ENCODE measurements around the gene CUL3.
"Not testable (repeated sequence)": the region's sequence is repeated elsewhere in the genome, so short reads cannot be mapped to it uniquely, and the experiment has no call there.

The CUL3 gene

DNA sequence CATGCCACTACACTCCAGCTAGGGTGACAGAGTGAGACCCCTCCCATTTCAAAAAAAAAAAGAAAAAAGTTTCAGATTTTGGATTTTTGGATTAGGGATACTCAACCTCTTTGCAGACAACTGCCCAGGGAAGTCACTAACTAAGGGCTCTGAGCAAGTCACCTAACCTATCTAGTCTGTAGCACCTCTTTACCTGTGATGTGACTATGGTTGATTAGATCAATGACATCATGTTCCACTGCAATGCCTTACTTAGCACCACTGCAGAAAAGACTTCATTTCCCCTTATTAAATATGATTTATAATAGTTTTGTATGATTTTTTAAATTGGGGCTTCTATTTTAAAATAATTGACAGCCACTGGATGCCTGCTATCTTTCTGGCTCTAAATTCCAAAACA, 41.2 kb downstream of the CUL3 start:
- DNase-seq (ENCODE audit: low spot score), result no peak

GRCh38 chr2:224538561-224539138, 46.5 kb downstream of the CUL3 start:
- no peak for DNase-seq (ENCODE audit: low spot score)

DNA sequence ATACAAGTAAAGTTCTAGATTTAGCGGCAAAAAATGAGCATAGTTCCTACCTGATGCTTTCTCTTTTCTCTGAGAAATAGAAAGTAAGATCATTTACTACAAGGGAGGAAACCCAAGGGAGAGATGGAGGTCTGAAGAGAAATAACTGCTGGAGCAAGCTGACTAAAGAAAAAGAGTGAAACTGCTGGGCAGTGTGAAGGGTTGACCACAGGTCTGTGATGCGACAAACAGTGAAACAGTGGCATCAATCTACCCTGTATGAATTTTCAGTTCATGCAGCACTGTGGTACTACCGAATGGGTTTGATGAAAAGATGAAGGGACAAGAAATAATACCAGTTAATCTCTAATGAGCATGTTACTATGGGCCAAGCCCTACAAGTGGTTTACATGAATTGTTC, 52.2 kb downstream of the CUL3 start:
- no peak for DNase-seq (ENCODE audit: low spot score)

GRCh38 chr2:224532441-224532840, 52.7 kb downstream of the CUL3 start:
- DNase-seq (ENCODE audit: low spot score), result no peak

DNA sequence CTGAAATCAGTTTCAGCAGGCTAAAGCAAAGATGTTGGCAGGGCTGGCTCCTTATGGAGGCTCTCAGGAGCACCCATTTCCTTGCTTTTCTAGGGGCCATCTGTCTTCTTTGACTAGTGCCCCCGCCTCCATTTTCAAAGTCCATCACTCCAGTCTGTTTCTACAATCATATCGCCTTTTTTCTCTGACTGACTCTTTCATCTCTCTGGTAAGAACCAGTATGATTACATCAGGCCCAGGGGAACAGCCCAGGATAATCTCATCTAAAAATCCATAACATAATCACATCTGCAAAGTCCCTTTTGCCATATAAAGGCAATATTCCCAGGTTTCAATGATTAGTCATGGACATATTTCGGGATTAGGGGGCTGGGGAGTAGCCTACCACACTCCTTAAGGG, 57.0 kb downstream of the CUL3 start:
- DNase-seq (ENCODE audit: low spot score), result no peak

DNA sequence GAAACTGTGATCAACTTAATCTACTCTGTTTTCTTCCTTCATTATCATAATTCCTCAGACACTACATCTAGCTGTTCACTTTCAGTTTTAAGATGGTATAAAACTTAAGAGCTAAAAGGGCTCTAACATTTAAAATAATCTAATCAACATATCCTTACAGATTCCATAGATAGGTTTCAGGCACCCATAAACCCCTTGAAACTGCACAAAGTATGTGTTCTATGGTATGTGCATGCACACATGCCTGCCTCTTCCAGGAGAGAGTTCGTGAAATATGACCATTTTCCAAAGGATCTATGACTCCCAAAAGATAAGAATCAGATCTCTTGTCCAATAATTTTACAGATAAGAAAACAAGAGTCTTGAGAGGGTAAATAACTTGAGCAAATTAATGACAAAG, 59.4 kb downstream of the CUL3 start:
- DNase-seq (ENCODE audit: low spot score), result no peak

DNA sequence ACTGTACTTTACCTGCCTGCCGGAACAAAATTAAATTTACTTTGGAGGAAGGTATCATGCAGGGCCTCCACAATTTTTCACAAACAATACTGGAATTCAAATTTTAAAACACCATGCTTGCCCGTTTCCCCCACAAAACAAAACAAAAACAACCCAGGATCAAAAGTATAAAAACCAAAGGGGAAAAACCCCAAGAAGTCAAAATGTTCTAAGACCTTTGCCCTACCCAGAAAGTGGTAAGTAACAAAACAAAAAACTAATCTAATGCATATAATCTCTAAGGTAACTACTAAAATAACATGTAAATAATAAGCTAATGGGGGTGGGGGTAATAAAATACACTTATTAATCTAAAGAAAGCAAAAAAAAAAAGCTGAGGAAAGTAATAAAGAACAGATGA, 60.5 kb downstream of the CUL3 start:
- DNase-seq (ENCODE audit: low spot score), result no peak

DNA sequence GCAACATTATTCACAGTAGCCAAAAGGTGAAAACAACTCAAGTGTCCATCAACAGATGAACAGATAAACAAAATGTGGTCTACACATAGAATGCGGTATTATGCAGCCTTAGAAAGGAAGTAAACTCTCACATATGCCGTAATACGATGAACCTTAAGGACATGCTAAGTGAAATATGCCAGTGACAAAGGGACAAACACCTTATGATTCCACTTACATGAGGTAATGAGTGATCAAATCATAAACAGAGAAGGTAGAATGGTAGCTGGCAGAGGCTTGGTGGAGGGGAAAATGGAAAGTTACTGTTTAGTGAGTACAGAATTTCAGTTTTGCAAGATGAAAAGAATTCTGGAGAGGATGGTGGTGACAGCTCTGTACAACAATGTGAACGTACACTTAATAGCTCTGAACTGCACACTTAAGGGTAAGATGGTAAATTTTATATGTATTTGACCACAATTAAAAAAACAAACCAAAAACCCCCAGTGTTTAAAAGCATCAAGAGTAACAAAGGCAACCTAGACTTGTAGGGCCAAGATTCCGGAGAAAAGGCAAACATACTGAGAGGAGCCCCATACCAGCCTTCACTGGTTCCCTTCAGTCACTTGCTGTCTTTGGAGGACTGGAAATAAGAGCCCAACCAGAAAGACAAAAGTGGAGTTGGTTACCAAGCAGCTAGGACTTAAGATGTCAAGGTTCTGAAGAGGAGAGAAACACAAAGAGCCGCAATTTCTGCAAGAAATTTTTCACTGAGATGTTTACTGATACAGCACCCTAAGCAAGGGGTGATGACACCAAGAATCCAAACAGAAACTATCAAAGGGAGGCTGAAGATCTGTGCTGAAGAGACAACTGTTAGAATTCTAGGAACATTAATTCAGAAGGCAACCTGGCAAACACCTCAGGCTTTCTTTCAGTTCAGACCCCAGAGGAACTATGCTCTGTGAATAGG, 61.3 kb downstream of the CUL3 start:
- DNase-seq (ENCODE audit: low spot score), result no peak

DNA sequence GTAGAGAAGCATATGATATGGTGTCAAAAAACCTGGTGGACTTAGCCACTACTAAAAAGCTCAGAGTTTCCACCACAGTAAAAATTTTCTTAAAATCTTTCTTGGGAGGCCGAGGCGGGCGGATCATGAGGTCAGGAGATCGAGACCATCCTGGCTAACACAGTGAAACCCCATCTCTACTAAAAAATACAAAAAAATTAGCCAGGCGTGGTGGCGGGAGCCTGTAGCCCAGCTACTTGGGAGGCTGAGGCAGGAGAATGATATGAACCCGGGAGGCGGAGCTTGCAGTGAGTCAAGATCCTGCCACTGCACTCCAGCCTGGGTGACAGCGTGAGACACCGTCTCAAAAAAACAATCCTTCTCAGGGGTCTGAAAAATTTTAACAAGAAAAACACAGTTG, 62.7 kb downstream of the CUL3 start:
- not testable (repeated sequence) for DNase-seq (ENCODE audit: low spot score)

GRCh38 chr2:224520064-224520463, 65.1 kb downstream of the CUL3 start:
- DNase-seq (ENCODE audit: low spot score), result no peak

- DNase-seq (ENCODE audit: low spot score), result no peak
Measured at GRCh38 chr2:224518806-224519580, 66.2 kb downstream of the CUL3 start.

DNA sequence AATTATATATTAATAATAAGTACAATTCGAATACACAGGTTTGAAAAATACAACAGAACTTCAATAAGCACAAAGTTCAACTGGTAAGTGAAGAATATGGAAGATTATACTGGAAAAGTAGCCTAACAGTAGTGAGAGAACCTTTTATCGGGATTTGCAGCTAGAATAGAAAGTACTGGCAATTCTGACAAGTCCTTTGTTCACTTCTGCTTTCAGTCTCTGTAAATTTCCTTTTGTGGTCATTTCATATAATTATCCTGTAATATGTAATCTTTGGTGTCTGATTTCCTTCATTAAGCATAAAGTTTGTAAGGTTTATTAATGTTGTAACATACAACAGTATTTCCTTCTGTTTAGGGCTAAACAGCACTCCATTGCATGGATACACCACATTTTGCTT, 67.2 kb downstream of the CUL3 start:
- DNase-seq (ENCODE audit: low spot score), result no peak

- DNase-seq (ENCODE audit: low spot score), result not testable (repeated sequence)
Measured at GRCh38 chr2:224516393-224516792, 68.8 kb downstream of the CUL3 start.

GRCh38 chr2:224513991-224514390, 71.2 kb downstream of the CUL3 start:
- DNase-seq (ENCODE audit: low spot score), result no peak

DNA sequence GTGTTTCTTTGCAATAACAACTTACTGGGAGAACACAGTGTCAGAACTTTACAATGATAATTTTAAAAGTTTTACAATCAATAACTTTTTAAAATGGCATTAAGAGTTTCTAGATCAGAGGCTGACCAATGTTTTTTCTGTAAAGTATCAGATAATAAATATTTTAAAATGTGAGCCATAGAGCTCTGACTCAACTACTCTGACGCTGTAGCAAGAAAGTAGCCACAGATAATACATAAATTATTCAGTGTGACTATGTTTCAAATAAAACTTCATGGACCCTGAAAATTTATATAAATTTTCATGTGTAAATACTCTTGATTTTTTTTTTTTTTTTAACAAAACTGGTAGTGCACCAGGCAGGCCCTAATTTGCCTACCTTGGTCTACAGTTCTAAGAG, 77.4 kb downstream of the CUL3 start:
- no peak for DNase-seq (ENCODE audit: low spot score)

DNA sequence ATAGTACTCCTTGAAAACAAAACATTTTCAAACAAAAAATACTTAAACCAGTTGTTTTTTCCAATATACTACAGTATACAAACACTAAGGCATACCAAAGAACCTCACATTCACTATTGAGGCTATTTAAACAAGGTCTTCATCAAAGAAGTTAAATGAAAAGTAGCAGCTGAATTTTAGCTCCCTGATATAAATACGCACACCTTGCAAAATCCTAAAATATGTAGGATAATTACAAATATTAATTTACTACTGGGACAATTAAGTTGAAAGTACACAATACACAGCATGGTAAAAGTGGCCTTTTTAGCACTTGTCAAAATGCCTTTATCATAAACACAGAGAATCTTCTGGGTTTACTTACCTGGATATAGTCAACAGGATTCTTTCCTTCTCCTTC, 78.7 kb downstream of the CUL3 start:
- DNase-seq (ENCODE audit: low spot score), result no peak

- no peak for DNase-seq (ENCODE audit: low spot score)
Measured at GRCh38 chr2:224498991-224499390, 86.2 kb downstream of the CUL3 start.

DNA sequence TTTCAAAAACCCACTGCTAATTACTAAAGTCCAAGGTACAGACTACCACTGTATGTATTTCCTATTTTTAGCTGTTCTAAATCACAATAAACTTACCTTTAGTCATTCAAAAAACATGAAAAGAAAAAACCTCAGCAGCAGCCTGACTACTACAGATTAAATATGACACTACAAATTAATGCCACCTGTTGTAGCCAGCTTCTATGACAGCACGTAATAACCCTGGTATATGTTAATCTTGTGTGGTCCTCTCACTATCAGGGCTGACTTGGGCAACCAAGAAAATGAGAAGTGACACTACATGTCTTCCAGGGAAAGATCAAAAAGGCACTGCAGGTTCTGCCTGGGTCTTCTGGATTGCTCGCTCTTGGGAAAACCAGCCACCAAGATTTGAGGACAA, 92.6 kb downstream of the CUL3 start:
- DNase-seq (ENCODE audit: low spot score), result no peak

GRCh38 chr2:224487940-224488339, 97.2 kb downstream of the CUL3 start:
- not testable (repeated sequence) for DNase-seq (ENCODE audit: low spot score)

DNA sequence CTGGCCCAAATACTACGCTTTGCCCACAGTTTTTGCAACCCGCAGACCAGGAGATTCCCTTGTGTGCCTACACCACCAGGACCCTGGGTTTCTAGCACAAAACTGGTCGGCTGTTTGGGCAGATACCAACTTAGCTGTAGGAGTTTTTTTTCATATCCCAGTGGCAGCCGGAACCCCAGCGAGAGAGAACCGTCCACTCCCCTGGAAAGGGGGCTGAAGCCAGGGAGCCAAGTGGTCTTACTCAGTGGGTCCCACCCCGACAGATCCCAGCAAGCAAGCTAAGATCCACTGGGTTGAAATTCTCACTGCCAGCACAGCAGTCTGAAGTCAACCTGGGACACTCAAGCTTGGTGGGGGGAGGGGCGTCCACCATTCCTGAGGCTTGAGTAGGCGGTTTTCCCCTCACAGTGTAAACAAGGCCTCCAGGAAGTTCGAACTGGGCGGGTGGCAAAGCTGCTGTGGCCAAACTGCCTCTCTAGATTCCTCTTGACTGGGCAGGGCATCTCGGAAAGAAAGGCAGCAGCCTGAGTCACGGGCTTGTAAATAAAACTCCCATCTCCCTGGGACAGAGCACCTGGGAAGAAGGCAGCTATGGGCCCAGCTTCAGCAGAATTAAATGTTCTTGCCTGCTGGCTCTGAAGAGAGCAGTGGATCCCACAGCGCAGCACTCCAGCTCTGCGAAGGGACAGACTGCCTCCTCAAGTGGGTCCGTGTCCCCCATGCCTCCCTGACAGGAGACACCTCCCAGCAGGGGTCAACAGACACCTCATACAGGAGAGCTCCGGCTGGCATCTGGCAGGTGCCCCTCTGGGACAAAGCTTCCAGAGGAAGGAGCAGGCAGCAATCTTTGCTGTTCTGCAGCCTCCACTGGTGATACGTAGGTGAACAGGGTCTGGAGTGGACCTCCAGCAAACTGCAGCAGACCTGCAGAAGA, 99.8 kb downstream of the CUL3 start:
- DNase-seq (ENCODE audit: low spot score), result not testable (repeated sequence)

DNA sequence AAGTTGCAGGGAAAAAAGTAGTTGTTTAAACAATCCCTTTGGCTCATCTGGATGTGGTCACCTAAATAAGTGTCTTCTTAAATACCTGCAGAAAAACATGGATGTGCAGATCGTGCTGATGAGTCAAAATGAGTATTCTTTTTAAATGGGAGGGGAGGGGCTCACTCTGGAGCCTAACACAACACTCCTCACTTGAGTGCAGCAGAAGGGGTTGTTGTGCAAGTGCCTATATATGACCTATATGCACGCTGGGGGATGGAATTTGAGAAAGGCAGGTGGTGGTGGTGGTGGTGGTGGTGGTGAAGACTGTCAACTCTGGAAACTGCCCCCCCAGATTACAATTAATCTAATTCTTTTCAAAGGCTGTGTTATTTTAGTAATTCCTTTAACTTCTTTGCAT, 105.3 kb downstream of the CUL3 start:
- DNase-seq (ENCODE audit: low spot score), result no peak

DNA sequence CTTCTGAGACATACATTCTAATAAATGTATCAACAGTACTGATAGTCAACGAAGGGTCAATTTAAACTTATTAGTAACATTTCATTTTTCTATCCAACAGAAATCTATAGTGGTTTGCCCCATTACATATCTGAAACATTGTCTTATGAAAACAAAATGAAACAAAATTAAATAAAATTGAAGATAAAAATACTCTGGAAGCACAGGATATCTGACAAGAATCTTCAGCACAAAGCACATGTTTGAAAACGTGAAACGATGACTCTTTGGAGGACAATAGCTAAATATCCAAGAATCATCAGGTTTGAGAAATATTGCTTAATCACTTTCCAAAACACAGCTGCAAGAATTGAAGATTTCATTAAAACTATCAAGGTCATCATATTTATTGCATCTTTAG, 112.3 kb downstream of the CUL3 start:
- no peak for DNase-seq (ENCODE audit: low spot score)
